K562 (cell line): ENCODE results near the gene AGBL1. TPM values are rescaled to one million over a fixed set of nuclear protein-coding genes. Genes with fewer than 3 reads are reported as not detected.

Experiments
- ATAC-seq: fragments of 200-7000 bp; cut with Tn5 transposase; 3 replicates; pipeline ENCODE4 v1.9.1; 2020; ENCODE audit warnings: moderate library complexity
- BruUV-seq: library from RNA; stranded (reverse); fragments of 400-500 nt; replicated peaks from 2 replicates; lab custom pipeline; 2021; lab: Mats Ljungman, UMichigan
- CTCF ChIA-PET: fragments of 300-600 bp; formaldehyde crosslinking; extraction: SDS; loops from one replicate; lab custom pipeline; 2021; ENCODE audit warnings: low intra/inter-chr PET ratio; lab: Yijun Ruan, JAX
- POLR2A ChIA-PET: fragments of 300-600, 350-650 bp; sonication (Branson Sonifier 250); formaldehyde crosslinking; extraction: SDS; loops from one replicate; lab custom pipeline; 2021; ENCODE audit warnings: antibody characterized with exemption, inconsistent platforms; lab: Yijun Ruan, JAX
- DNase-seq, 4 experiments: peaks; one replicate each; pipeline versions ENCODE4 v3.0.0 to v3.0.0-alpha.2; 2011 to 2018; ENCODE audit warnings: low spot score in 3 of 4, mixed read lengths in 3 of 4; ENCODE audit errors: extremely low read depth in 1 of 4
- FAIRE-seq: peaks from 2 replicates; lab custom pipeline; 2011; peaks lifted over from hg19 to GRCh38; lab: Jason Lieb, UNC
- H2AFZ ChIP-seq: 2 replicates; pipeline ENCODE4 v1.6.0; 2011; ENCODE audit warnings: low read depth, low read length, control low read depth, inconsistent platforms
- H3K27ac ChIP-seq: fragments of 200-600 bp; 3 replicates; pipeline ENCODE4 v1.8.0; 2011; ENCODE audit warnings: low read depth, mild to moderate bottlenecking, control low read depth, inconsistent platforms, low read length, moderate library complexity, mixed read lengths; ENCODE audit errors: extremely low read depth
- H3K27me3 ChIP-seq, 2 experiments: fragments of 300-600 bp in 1 of 2; 2 replicates in 1 of 2; 3 replicates in 1 of 2; pipeline versions ENCODE4 v1.6.0 to v1.8.0; 2011; ENCODE audit warnings: inconsistent platforms in 2 of 2, low read length in 2 of 2, mild to moderate bottlenecking in 1 of 2, mixed read lengths in 1 of 2, moderate library complexity in 1 of 2; ENCODE audit not compliant: control insufficient read depth in 2 of 2, insufficient read depth in 2 of 2
- H3K36me3 ChIP-seq: fragments of 300-600 bp; 3 replicates; pipeline ENCODE4 v1.8.0; 2011; ENCODE audit warnings: mild to moderate bottlenecking, low read length, inconsistent platforms; ENCODE audit not compliant: control insufficient read depth, insufficient read depth
- H3K4me1 ChIP-seq, 2 experiments: fragments of 200-600 bp in 1 of 2; replicated peaks in 1 of 2; 2 replicates in 1 of 2; 3 replicates in 1 of 2; pipeline versions ENCODE4 v1.5.1 to v1.8.0; 2011; ENCODE audit warnings: inconsistent platforms in 2 of 2, low read length in 2 of 2, mild to moderate bottlenecking in 1 of 2, mixed read lengths in 1 of 2, moderate library complexity in 1 of 2; ENCODE audit not compliant: control insufficient read depth in 2 of 2, insufficient read depth in 2 of 2
- H3K4me2 ChIP-seq: 2 replicates; pipeline ENCODE4 v1.6.1; 2011; ENCODE audit warnings: low read length, control low read depth, inconsistent platforms, mixed read lengths; ENCODE audit not compliant: insufficient read depth
- H3K4me3 ChIP-seq: fragments of 200-600 bp; sonication (generic), shearing (Covaris generic); 2 replicates; pipeline ENCODE4 v1.5.1; 2016; ENCODE audit warnings: control low read depth, inconsistent platforms
- H3K79me2 ChIP-seq: fragments of 200-600 bp; 3 replicates; pipeline ENCODE4 v1.8.0; 2011; ENCODE audit warnings: low read length, inconsistent platforms; ENCODE audit not compliant: control insufficient read depth, insufficient read depth
- H3K9ac ChIP-seq, 2 experiments: 2 replicates each; pipeline versions ENCODE4 v1.6.0 to v1.6.1; 2011; ENCODE audit warnings: low read depth in 2 of 2, low read length in 2 of 2, control low read depth in 1 of 2, inconsistent platforms in 1 of 2, mild to moderate bottlenecking in 1 of 2, mixed read lengths in 1 of 2; ENCODE audit not compliant: insufficient read depth in 1 of 2
- H3K9me1 ChIP-seq: one replicate; pipeline ENCODE4 v1.6.0; 2011; ENCODE audit warnings: inconsistent platforms, mild to moderate bottlenecking, low read length, moderate library complexity; ENCODE audit not compliant: control insufficient read depth, insufficient read depth
- H3K9me3 ChIP-seq: replicated peaks from 2 replicates; pipeline ENCODE4 v1.5.1; 2011; ENCODE audit warnings: low read depth, low read length, inconsistent platforms; ENCODE audit not compliant: control insufficient read depth, insufficient read depth
- H4K20me1 ChIP-seq: replicated peaks from 2 replicates; pipeline ENCODE4 v1.6.1; 2011; ENCODE audit warnings: low read length, inconsistent platforms, mixed read lengths; ENCODE audit not compliant: control insufficient read depth, insufficient read depth
- ARNT ChIP-seq, 2 experiments: fragments of 450-650 bp; IDR thresholded peaks; 2 replicates each; pipeline ENCODE4 v1.6.1; 2016; ENCODE audit warnings: mild to moderate bottlenecking in 1 of 2
- ASH1L ChIP-seq: fragments of 450-650 bp; IDR thresholded peaks from 2 replicates; pipeline ENCODE4 v1.6.1; 2018; ENCODE audit warnings: borderline replicate concordance, mild to moderate bottlenecking, low read depth; ENCODE audit not compliant: partially characterized antibody
- ATF1 ChIP-seq, 2 experiments: fragments of 450-650 bp in 1 of 2; IDR thresholded peaks; 2 replicates each; pipeline ENCODE4 v1.6.1; 2016; ENCODE audit warnings: missing compliant biosample characterization in 1 of 2, missing genetic modification characterization in 1 of 2
- C11orf30 ChIP-seq: fragments of 450-650 bp; IDR thresholded peaks from 2 replicates; pipeline ENCODE4 v1.6.1; 2016; ENCODE audit warnings: low read depth, mild to moderate bottlenecking
- CBX8 ChIP-seq: fragments of 200-600 bp; sonication (generic); IDR thresholded peaks from 2 replicates; pipeline ENCODE4 v1.6.1; 2012; ENCODE audit warnings: borderline replicate concordance, mixed run types, low read depth, mild to moderate bottlenecking, moderate library complexity, mixed read lengths, low read length, control low read depth, inconsistent platforms; ENCODE audit not compliant: poor library complexity, severe bottlenecking; ENCODE audit errors: extremely low read depth
- CHD2 ChIP-seq: IDR thresholded peaks from 2 replicates; pipeline ENCODE4 v1.6.1; 2011; ENCODE audit warnings: low read depth, low read length
- GATA2 ChIP-seq: sonication (generic); formaldehyde crosslinking; IDR thresholded peaks from 2 replicates; pipeline ENCODE4 v1.4.0; 2020; ENCODE audit warnings: mild to moderate bottlenecking, missing genetic modification reagents
- MEF2A ChIP-seq: IDR thresholded peaks from 2 replicates; pipeline ENCODE4 v1.6.1; 2011; ENCODE audit warnings: low read depth, mild to moderate bottlenecking, low read length, moderate library complexity; ENCODE audit not compliant: control insufficient read depth
- MYC ChIP-seq, 2 experiments: fragments of 250-450 bp in 1 of 2; sonication (Bioruptor Pico) in 1 of 2; IDR thresholded peaks; 2 replicates each; pipeline versions ENCODE4 v1.5.1 to v1.6.1; 2012 to 2021; ENCODE audit warnings: low read depth in 2 of 2, borderline replicate concordance in 1 of 2, improper control_type of control experiment in 1 of 2, low read length in 1 of 2, mild to moderate bottlenecking in 1 of 2, moderate library complexity in 1 of 2
- NCOA4 ChIP-seq: fragments of 450-650 bp; IDR thresholded peaks from 2 replicates; pipeline ENCODE4 v1.6.1; 2018; ENCODE audit warnings: mild to moderate bottlenecking; ENCODE audit not compliant: partially characterized antibody
- NUFIP1 ChIP-seq: fragments of 450-650 bp; IDR thresholded peaks from 2 replicates; pipeline ENCODE4 v1.6.1; 2018; ENCODE audit not compliant: partially characterized antibody
- SAFB2 ChIP-seq: fragments of 200-400 bp; formaldehyde crosslinking; IDR thresholded peaks from 2 replicates; pipeline ENCODE4 v1.6.1; 2018; ENCODE audit warnings: borderline replicate concordance, low read length, low read depth, moderate library complexity; ENCODE audit not compliant: severe bottlenecking
- TFAM ChIP-seq: fragments of 250-450 bp; sonication (Bioruptor Pico); conservative IDR thresholded peaks from 2 replicates; pipeline ENCODE4 v1.5.0; 2021; ENCODE audit warnings: mild to moderate bottlenecking, moderate library complexity
- ZNF133 ChIP-seq: fragments of 250-450 bp; sonication (Bioruptor Pico); IDR thresholded peaks from 2 replicates; pipeline ENCODE4 v1.4.0; 2020; ENCODE audit warnings: mild to moderate bottlenecking
- ZNF165 ChIP-seq: fragments of 250-450 bp; sonication (Bioruptor Pico); IDR thresholded peaks from 2 replicates; pipeline ENCODE4 v1.4.0; 2020; ENCODE audit warnings: borderline replicate concordance
- ZNF766 ChIP-seq: fragments of 200-800 bp; sonication (Bioruptor generic); conservative IDR thresholded peaks from 2 replicates; pipeline ENCODE4 v1.6.1; 2016; ENCODE audit warnings: missing genetic modification characterization, missing compliant biosample characterization
- WGBS: fragments of 100-300 bp; shearing (Covaris generic); methylation state at CpG from one replicate; pipeline ENCODE4 v1.1.6; 2016; ENCODE audit warnings: low coverage, mixed read lengths; ENCODE audit not compliant: insufficient coverage; ENCODE audit errors: missing lambda C conversion rate; 5-methylcytosine and 5-hydroxymethylcytosine counted together
- in situ Hi-C: fragments of 300-500 bp; cut with MboI; formaldehyde crosslinking; loops from 4 replicates; pipeline ENCODE4 v1.15.0; 2018; ENCODE audit warnings: inconsistent platforms, mixed read lengths
- intact Hi-C: fragments of 100-400 bp; cut with micrococcal nuclease; formaldehyde crosslinking; loops from 2 replicates; pipeline ENCODE4 v1.14.2; 2022
- polyA plus RNA-seq, 8 experiments: library from polyadenylated mRNA; depleted of rRNA in 4 of 8; stranded (reverse) in 5 of 8; unstranded in 3 of 8; fragments of >200 nt; fragmentation: Nextera tagmentation in 2 of 8; fragmentation: Illumina TruSeq in 1 of 8; extraction: Ambion mirVana in 2 of 8; extraction: Trizol in 1 of 8; gene quantifications; 2 replicates each; pipeline versions ENCODE4 v1.2.1 to v1.2.3, GENCODE V29; 2011 to 2014; ENCODE audit warnings: inconsistent platforms in 1 of 8, missing spikeins in 1 of 8
- total RNA-seq, 7 experiments: library from RNA; depleted of rRNA in 6 of 7; stranded (reverse); fragments of >200 nt in 6 of 7; fragmentation: Illumina TruSeq in 2 of 7; extraction: Trizol in 2 of 7; gene quantifications; 2 replicates each; pipeline versions ENCODE4 v1.2.1 to v1.2.3, GENCODE V29; 2011 to 2021; ENCODE audit warnings: low replicate concordance in 1 of 7
- TF ChIP-seq, protein P1 (sequence below): fragments of 200-800 bp; sonication (Bioruptor generic); IDR thresholded peaks from 2 replicates; pipeline ENCODE4 v1.6.1; 2016; ENCODE audit warnings: missing genetic modification characterization, missing compliant biosample characterization

The AGBL1 gene
- total and polyA plus RNA-seq, 9 of the 15 experiments (the other 6 are each of a cell fraction or from before 2014, with no cell fraction given): not detected

DNA sequence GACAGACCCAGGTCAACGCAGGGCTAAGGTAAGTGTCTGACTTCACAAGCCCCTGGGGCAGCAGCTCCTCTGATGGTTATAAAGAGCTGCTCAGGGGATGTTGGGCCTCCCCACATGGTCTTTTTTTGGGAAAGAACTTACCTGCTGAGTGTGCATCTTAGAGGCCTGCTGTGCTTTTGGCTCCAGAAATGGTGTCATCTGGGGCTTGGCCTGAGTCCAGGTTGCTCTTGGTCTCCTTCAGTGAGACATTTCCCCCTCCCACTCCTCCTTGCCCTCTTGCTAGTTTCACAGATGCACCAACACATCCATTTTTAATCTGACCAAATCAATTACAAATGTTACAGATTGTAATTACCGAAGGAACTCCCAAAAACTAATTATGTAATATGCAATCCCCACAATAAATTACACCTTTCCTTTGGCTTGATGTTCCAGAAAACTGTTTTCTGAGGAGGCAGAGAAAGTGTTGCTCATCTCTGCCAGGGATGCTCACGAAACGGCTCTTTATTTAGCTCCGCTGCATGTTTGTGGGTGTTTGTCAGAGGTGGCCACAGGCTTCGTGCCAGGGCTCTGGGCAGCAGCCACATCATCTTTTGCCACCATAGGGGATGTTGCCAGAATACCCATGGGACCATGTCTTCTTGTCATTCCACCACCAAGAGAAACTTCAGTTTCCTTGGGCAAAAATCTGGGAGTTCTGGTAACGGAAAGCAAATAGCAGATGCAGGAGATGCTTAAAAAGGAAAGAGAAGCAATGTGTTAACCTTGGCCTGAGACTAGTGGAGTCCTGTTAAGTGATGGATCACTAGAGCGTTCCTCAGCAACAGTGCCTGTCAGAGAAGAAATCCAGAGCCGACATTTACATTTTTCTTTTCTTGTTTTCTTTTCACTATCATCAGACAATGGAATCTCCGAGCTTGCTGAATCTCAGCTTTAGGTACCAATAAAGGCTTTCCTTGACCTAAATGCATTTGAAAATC lies 799.9 kb downstream of the AGBL1 start:
- H4K20me1 ChIP-seq: no peaks in the 10 kb centered on the region
- no peaks in the 10 kb centered on the region for H3K27me3 ChIP-seq
- no TSS peak for BruUV-seq
- CTCF ChIA-PET: no interaction called here
- H3K9me1 ChIP-seq: no peaks in the 10 kb centered on the region
- no peak overlapping the region for H2AFZ ChIP-seq
- H3K4me1 ChIP-seq: no peaks in the 10 kb centered on the region
- no peaks in the 10 kb centered on the region for H3K79me2 ChIP-seq
- under 1% methylated on average over 10 of the region's 10 CpGs for WGBS
- intact Hi-C loops (no loop called here), in situ Hi-C loops (no loop called here)
- H3K4me2 ChIP-seq: no peak overlapping the region
- DNase-seq: no peak
- no peak for ATAC-seq
- no peaks in the 10 kb centered on the region for H3K36me3 ChIP-seq
- POLR2A ChIA-PET: no interaction called here
- no peak overlapping the region for H3K9ac ChIP-seq
- no peak overlapping the region for H3K4me3 ChIP-seq
- no peak overlapping the region for H3K27ac ChIP-seq
- FAIRE-seq: no peak
- H3K9me3 ChIP-seq: no peaks in the 10 kb centered on the region
- TF ChIP-seq ZNF133 (CRISPR knock-in tag) (no peak), ASH1L (no peak), NUFIP1 (no peak), ZNF766 (CRISPR knock-in tag) (no peak), ARNT (IDR thresholded peaks at IDR 0.05) (no peak), GATA2 (CRISPR knock-in tag) (no peak), ZNF165 (no peak), TFAM (CRISPR knock-in tag) (no peak), SAFB2 (no peak), MEF2A (no peak), C11orf30 (no peak), MYC (IDR thresholded peaks at IDR 0.05; ENCODE audit: low read depth, low read length) (no peak), MYC (CRISPR knock-in tag; IDR thresholded peaks at IDR 0.05; ENCODE audit: borderline replicate concordance, low read depth) (no peak), CHD2 (no peak), CBX8 (no peak), NCOA4 (no peak), ATF1 (CRISPR knock-in tag; IDR thresholded peaks at IDR 0.05) (no peak), ATF1 (tag; IDR thresholded peaks at IDR 0.05) (no peak)
- TF ChIP-seq, protein P1, sequence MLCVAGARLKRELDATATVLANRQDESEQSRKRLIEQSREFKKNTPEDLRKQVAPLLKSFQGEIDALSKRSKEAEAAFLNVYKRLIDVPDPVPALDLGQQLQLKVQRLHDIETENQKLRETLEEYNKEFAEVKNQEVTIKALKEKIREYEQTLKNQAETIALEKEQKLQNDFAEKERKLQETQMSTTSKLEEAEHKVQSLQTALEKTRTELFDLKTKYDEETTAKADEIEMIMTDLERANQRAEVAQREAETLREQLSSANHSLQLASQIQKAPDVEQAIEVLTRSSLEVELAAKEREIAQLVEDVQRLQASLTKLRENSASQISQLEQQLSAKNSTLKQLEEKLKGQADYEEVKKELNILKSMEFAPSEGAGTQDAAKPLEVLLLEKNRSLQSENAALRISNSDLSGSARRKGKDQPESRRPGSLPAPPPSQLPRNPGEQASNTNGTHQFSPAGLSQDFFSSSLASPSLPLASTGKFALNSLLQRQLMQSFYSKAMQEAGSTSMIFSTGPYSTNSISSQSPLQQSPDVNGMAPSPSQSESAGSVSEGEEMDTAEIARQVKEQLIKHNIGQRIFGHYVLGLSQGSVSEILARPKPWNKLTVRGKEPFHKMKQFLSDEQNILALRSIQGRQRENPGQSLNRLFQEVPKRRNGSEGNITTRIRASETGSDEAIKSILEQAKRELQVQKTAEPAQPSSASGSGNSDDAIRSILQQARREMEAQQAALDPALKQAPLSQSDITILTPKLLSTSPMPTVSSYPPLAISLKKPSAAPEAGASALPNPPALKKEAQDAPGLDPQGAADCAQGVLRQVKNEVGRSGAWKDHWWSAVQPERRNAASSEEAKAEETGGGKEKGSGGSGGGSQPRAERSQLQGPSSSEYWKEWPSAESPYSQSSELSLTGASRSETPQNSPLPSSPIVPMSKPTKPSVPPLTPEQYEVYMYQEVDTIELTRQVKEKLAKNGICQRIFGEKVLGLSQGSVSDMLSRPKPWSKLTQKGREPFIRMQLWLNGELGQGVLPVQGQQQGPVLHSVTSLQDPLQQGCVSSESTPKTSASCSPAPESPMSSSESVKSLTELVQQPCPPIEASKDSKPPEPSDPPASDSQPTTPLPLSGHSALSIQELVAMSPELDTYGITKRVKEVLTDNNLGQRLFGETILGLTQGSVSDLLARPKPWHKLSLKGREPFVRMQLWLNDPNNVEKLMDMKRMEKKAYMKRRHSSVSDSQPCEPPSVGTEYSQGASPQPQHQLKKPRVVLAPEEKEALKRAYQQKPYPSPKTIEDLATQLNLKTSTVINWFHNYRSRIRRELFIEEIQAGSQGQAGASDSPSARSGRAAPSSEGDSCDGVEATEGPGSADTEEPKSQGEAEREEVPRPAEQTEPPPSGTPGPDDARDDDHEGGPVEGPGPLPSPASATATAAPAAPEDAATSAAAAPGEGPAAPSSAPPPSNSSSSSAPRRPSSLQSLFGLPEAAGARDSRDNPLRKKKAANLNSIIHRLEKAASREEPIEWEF (CRISPR knock-in tag): no peak
